Heart right ventricle (tissue), 16 donors: Measurements from ENCODE around the gene SNTB2. TPM values are rescaled to one million over a fixed set of nuclear protein-coding genes. Genes with fewer than 3 reads are reported as not detected.

Experiments
- ATAC-seq, 8 donors: fragments of 200-7000 bp; cut with Tn5 transposase; one replicate each; pipeline ENCODE4 v1.9.1; 2020; ENCODE audit warnings: mild to moderate bottlenecking in 8 of 8, moderate library complexity in 8 of 8, moderate number of reproducible peaks in 1 of 8
- DNase-seq, 2 donors: peaks; one replicate each; pipeline ENCODE4 v3.0.0-alpha.2; 2020
- H3K27ac ChIP-seq, 10 donors: fragments of 200-600 bp; sonication (generic) in 2 of 10; one replicate each; pipeline versions ENCODE4 v1.5.0 to v1.8.0; 2020 to 2022; ENCODE audit warnings: mild to moderate bottlenecking in 3 of 10
- H3K27me3 ChIP-seq, 7 donors: fragments of 200-600 bp; one replicate each; pipeline ENCODE4 v1.8.0; 2021 to 2022; ENCODE audit warnings: mild to moderate bottlenecking in 2 of 7
- H3K36me3 ChIP-seq, 9 donors: fragments of 200-600 bp; sonication (generic) in 1 of 9; one replicate each; pipeline versions ENCODE4 v1.5.0 to v1.8.0; 2020 to 2022; ENCODE audit warnings: mild to moderate bottlenecking in 2 of 9
- H3K4me1 ChIP-seq, 9 donors: fragments of 200-600 bp; sonication (generic) in 1 of 9; one replicate each; pipeline versions ENCODE4 v1.5.0 to v1.8.0; 2020 to 2022; ENCODE audit warnings: mild to moderate bottlenecking in 4 of 9
- H3K4me3 ChIP-seq, 10 donors: fragments of 200-600 bp; sonication (generic) in 2 of 10; one replicate each; pipeline versions ENCODE4 v1.5.0 to v1.8.0; 2020 to 2022; ENCODE audit warnings: mild to moderate bottlenecking in 7 of 10, moderate library complexity in 2 of 10
- H3K9me3 ChIP-seq, 11 donors: fragments of 200-600 bp in 10 of 11; sonication (generic) in 2 of 11; one replicate each; pipeline versions ENCODE4 v1.5.0 to v1.8.0; 2013 to 2022; ENCODE audit warnings: mild to moderate bottlenecking in 2 of 11, control low read depth in 1 of 11, moderate library complexity in 1 of 11
- CTCF ChIP-seq, 9 donors: fragments of 200-600 bp; sonication (generic) in 2 of 9; IDR thresholded peaks; one replicate each; pipeline versions ENCODE4 v1.5.0 to v1.8.0; 2021 to 2022; ENCODE audit warnings: antibody characterized with exemption in 9 of 9, mild to moderate bottlenecking in 5 of 9, moderate library complexity in 1 of 9
- WGBS, 2 donors: extraction: QIAGEN DNeasy Blood & Tissue Kit; methylation state at CpG; one replicate each; pipeline ENCODE4 v1.1.7; 2013; ENCODE audit warnings: inconsistent platforms in 1 of 2; 5-methylcytosine and 5-hydroxymethylcytosine counted together
- intact Hi-C, 10 donors: fragments of 100-400 bp; cut with DNase I; formaldehyde crosslinking; loops; one replicate each; pipeline versions ENCODE4 v1.11.1 to v1.14.2; 2022
- polyA plus RNA-seq, 2 donors: library from polyadenylated mRNA; stranded (reverse); fragments of 200-250 nt; gene quantifications; one replicate each; pipeline ENCODE4 v1.2.3, GENCODE V29; 2013
- total RNA-seq, 10 donors: library from RNA; stranded (reverse); fragmentation: NEBNext Ultra II Directional in 3 of 10; extraction: Animal tissue kit (Norgen Biotek cat#: 25700) in 3 of 10; gene quantifications; one replicate each; pipeline versions ENCODE4 v1.2.1 to v1.2.4, GENCODE V29; 2021 to 2023
- donor health status: Arrhythmogenic right ventricular cardiomyopathy.
- donor health status: ischemic (EF 13 %, LVEDD 7.1; RV severe dilation, severe dysfunction).
- donor health status: healthy with polysubstance abuse.
- donor health status: DM: no; HTN: yes; CAD: no.
- donor health status: DM: no; HTN: no; CAD: no.
- donor health status: ischemic (EF 25% LVEDD 6.9; RV normal size, moderate dysfunction).
- donor health status: ischemic (EF 25% LVEDD 5.7; RV mildly dilated, moderate dysfunction).
- donor health status: healthy.
- donor health status: DM: yes; HTN: yes; CAD: no.
- donor health status: Ischemic cardiomyopathy.
- donor health status: ischemic (EF 35%, LVEDD 5.7; RV mildly dilated, moderate dysfunction).
- donor health status: nonischemic (EF 11% LVEDD 7.7; RV severe dilation, severe dysfunction).
- donor health status: DM: yes; HTN: yes; CAD: no.
- donor health status: PGD.
- donor health status: ischemic (EF 29% LVEDD 5.4; RV normal size, mild dysfunction).
- donor health status: nonischemic (EF 23%, LVEDD 6.1; RV moderate dilation, normal function).

The SNTB2 gene
- total and polyA plus RNA-seq, 12 donors, result 3.0 to 15.7 (median 9.1) TPM

- no peaks in the 10 kb centered on the region for H3K9me3 ChIP-seq
- intact Hi-C loops, result no loop called here
- no peak overlapping the region for H3K4me3 ChIP-seq
- no peaks in the 10 kb centered on the region for H3K27me3 ChIP-seq
- H3K27ac ChIP-seq, result peak overlapping the region in 1 of 10 donors; percentile 2
- TF ChIP-seq CTCF (IDR thresholded peaks at IDR 0.05), result no peak
- peaks cover 0 to 56% (median under 1%) of the 10 kb centered on the region in 9 donors for H3K4me1 ChIP-seq
- ATAC-seq (peak in 1 of 8 donors; percentile 31), DNase-seq (no peak)
- H3K36me3 ChIP-seq, result peaks cover 0 to 7% (median 0%) of the 10 kb centered on the region in 9 donors
Measured at GRCh38 chr16:69233124-69233523, 46.2 kb downstream of the SNTB2 start.

- Histone ChIP-seq H3K4me1 (peaks cover 0 to 69% (median 10%) of the 10 kb centered on the region in 9 donors), H3K4me3 (no peak overlapping the region), H3K27ac (no peak overlapping the region), H3K9me3 (no peaks in the 10 kb centered on the region), H3K36me3 (peaks cover 0 to 7% (median 0%) of the 10 kb centered on the region in 9 donors), H3K27me3 (no peaks in the 10 kb centered on the region)
- no peak for TF ChIP-seq CTCF (IDR thresholded peaks at IDR 0.05)
- peak in 2 of 8 donors; percentile 41 to 42 for ATAC-seq
- WGBS, 2 donors, result 62 to 91% methylated on average over 3 of the region's 3 CpGs
- no peak for DNase-seq
- intact Hi-C loops, result no loop called here
Measured at GRCh38 chr16:69234460-69234859, 47.5 kb downstream of the SNTB2 start.

GRCh38 chr16:69236319-69236718 lies 49.4 kb downstream of the SNTB2 start:
- Histone ChIP-seq H3K4me3 (no peak overlapping the region), H3K27me3 (no peaks in the 10 kb centered on the region), H3K9me3 (no peaks in the 10 kb centered on the region), H3K27ac (no peak overlapping the region), H3K36me3 (no peaks in the 10 kb centered on the region), H3K4me1 (peaks cover 0 to 70% (median 10%) of the 10 kb centered on the region in 9 donors)
- ATAC-seq (no peak), DNase-seq (no peak)
- intact Hi-C loops, result no loop called here
- TF ChIP-seq CTCF (IDR thresholded peaks at IDR 0.05), result no peak

GRCh38 chr16:69237296-69237695 lies 50.3 kb downstream of the SNTB2 start:
- no peak for DNase-seq
- Histone ChIP-seq H3K9me3 (no peaks in the 10 kb centered on the region), H3K36me3 (no peaks in the 10 kb centered on the region), H3K4me3 (no peak overlapping the region), H3K4me1 (peaks cover 0 to 70% (median 10%) of the 10 kb centered on the region in 9 donors), H3K27ac (no peak overlapping the region), H3K27me3 (no peaks in the 10 kb centered on the region)
- WGBS, 2 donors, result 84 to 91% methylated on average over 3 of the region's 3 CpGs
- ATAC-seq, result no peak
- intact Hi-C loops, result no loop called here
- TF ChIP-seq CTCF (IDR thresholded peaks at IDR 0.05), result no peak
